IMR-90 (cell line): ENCODE results near the gene MLXIPL. TPM values are rescaled to one million over a fixed set of nuclear protein-coding genes. Genes with fewer than 3 reads are reported as not detected.

Source experiments
- ATAC-seq: fragments of 200-7000 bp; cut with Tn5 transposase; 2 replicates; pipeline ENCODE4 v1.9.1; 2020; ENCODE audit warnings: low read depth, mild to moderate bottlenecking, moderate library complexity
- BruUV-seq: library from RNA; stranded (reverse); fragments of 400-500 nt; replicated peaks from 2 replicates; lab custom pipeline; 2021; lab: Mats Ljungman, UMichigan
- CTCF ChIA-PET: fragments of 300-600 bp; formaldehyde crosslinking; extraction: SDS; loops from one replicate; lab custom pipeline; 2021; ENCODE audit warnings: antibody characterized with exemption; lab: Yijun Ruan, JAX
- POLR2A ChIA-PET: fragments of 300-600 bp; sonication (Branson Sonifier 250); formaldehyde crosslinking; loops from one replicate; lab custom pipeline; 2022; ENCODE audit warnings: antibody characterized with exemption; ENCODE audit not compliant: unreplicated experiment; lab: Charles Lee
- DNase-seq: peaks from one replicate; pipeline ENCODE4 v3.0.0; 2013
- H2AFZ ChIP-seq: replicated peaks from 2 replicates; pipeline ENCODE3; 2013; ENCODE audit warnings: low read length, mild to moderate bottlenecking; ENCODE audit not compliant: poor library complexity
- H2AK5ac ChIP-seq: 2 replicates; pipeline ENCODE4 v1.6.1; 2013; ENCODE audit warnings: low read depth, low read length, inconsistent platforms
- H2AK9ac ChIP-seq: replicated peaks from 2 replicates; pipeline ENCODE3; 2013; ENCODE audit warnings: mild to moderate bottlenecking, low read depth, low read length, moderate library complexity; ENCODE audit not compliant: poor library complexity
- H2BK120ac ChIP-seq: 2 replicates; pipeline ENCODE4 v1.6.1; 2013; ENCODE audit warnings: low read depth, low read length, inconsistent platforms
- H2BK15ac ChIP-seq: 3 replicates; pipeline ENCODE4 v1.6.1; 2013; ENCODE audit warnings: low read depth, low read length, inconsistent platforms
- H2BK20ac ChIP-seq: 2 replicates; pipeline ENCODE4 v1.6.1; 2013; ENCODE audit warnings: low read depth, mild to moderate bottlenecking, inconsistent platforms, low read length, moderate library complexity
- H2BK5ac ChIP-seq: 2 replicates; pipeline ENCODE4 v1.6.1; 2013; ENCODE audit warnings: mild to moderate bottlenecking, low read depth, low read length, inconsistent platforms; ENCODE audit not compliant: poor library complexity, severe bottlenecking
- H3K14ac ChIP-seq: replicated peaks from 2 replicates; pipeline ENCODE4 v1.6.1; 2013; ENCODE audit warnings: low read depth, low read length, inconsistent platforms
- H3K18ac ChIP-seq: 2 replicates; pipeline ENCODE4 v1.6.1; 2013; ENCODE audit warnings: low read depth, low read length, control low read depth
- H3K23ac ChIP-seq: 2 replicates; pipeline ENCODE4 v1.6.1; 2013; ENCODE audit warnings: low read depth, low read length, inconsistent platforms
- H3K27ac ChIP-seq: 2 replicates; pipeline ENCODE4 v1.5.1; 2013; ENCODE audit warnings: mild to moderate bottlenecking, control low read depth, low read length; ENCODE audit not compliant: insufficient read depth
- H3K27me3 ChIP-seq: 2 replicates; pipeline ENCODE4 v1.6.1; 2013; ENCODE audit warnings: low read length; ENCODE audit not compliant: control insufficient read depth, insufficient read depth
- H3K36me3 ChIP-seq: 2 replicates; pipeline ENCODE4 v1.6.1; 2013; ENCODE audit warnings: low read length, mixed read lengths; ENCODE audit not compliant: control insufficient read depth, insufficient read depth
- H3K4ac ChIP-seq: 2 replicates; pipeline ENCODE4 v1.6.1; 2013; ENCODE audit warnings: low read depth, low read length, inconsistent platforms
- H3K4me1 ChIP-seq: 2 replicates; pipeline ENCODE4 v1.6.1; 2013; ENCODE audit warnings: low read length, mixed read lengths; ENCODE audit not compliant: control insufficient read depth, insufficient read depth
- H3K4me2 ChIP-seq: 2 replicates; pipeline ENCODE4 v1.6.1; 2013; ENCODE audit warnings: low read depth, mild to moderate bottlenecking, control low read depth, low read length, moderate library complexity
- H3K4me3 ChIP-seq: 2 replicates; pipeline ENCODE4 v1.5.1; 2013; ENCODE audit warnings: low read depth, mild to moderate bottlenecking, control low read depth, low read length, moderate library complexity; ENCODE audit not compliant: insufficient read depth
- H3K56ac ChIP-seq: 2 replicates; pipeline ENCODE4 v1.6.1; 2013; ENCODE audit warnings: low read length, inconsistent platforms; ENCODE audit not compliant: insufficient read depth; ENCODE audit errors: extremely low read depth
- H3K79me1 ChIP-seq, 2 experiments: 2 replicates each; pipeline ENCODE4 v1.6.1; 2013; ENCODE audit warnings: low read length in 2 of 2, inconsistent platforms in 1 of 2, low read depth in 1 of 2
- H3K9ac ChIP-seq: 2 replicates; pipeline ENCODE4 v1.6.1; 2013; ENCODE audit warnings: low read depth, low read length, control low read depth
- H3K9me1 ChIP-seq: 2 replicates; pipeline ENCODE4 v1.6.1; 2013; ENCODE audit warnings: low read length, inconsistent platforms; ENCODE audit not compliant: insufficient read depth
- H3K9me3 ChIP-seq: 2 replicates; pipeline ENCODE4 v1.6.1; 2013; ENCODE audit warnings: low read length; ENCODE audit not compliant: control insufficient read depth, insufficient read depth
- H4K20me1 ChIP-seq: 2 replicates; pipeline ENCODE4 v1.6.1; 2013; ENCODE audit warnings: low read length, inconsistent platforms; ENCODE audit not compliant: insufficient read depth
- H4K5ac ChIP-seq: 2 replicates; pipeline ENCODE4 v1.6.1; 2013; ENCODE audit warnings: mild to moderate bottlenecking, low read depth, low read length, control low read depth
- H4K8ac ChIP-seq, 2 experiments: 2 replicates each; pipeline ENCODE4 v1.6.1; 2013; ENCODE audit warnings: low read depth in 2 of 2, low read length in 2 of 2, control low read depth in 1 of 2, inconsistent platforms in 1 of 2
- H4K91ac ChIP-seq: 2 replicates; pipeline ENCODE4 v1.6.1; 2013; ENCODE audit warnings: low read depth, low read length, inconsistent platforms; ENCODE audit not compliant: insufficient read depth
- BHLHE40 ChIP-seq: fragments of 150-350 bp; IDR thresholded peaks from 2 replicates; pipeline ENCODE4 v1.6.1; 2016; ENCODE audit warnings: mild to moderate bottlenecking, low read depth, low read length
- CEBPB ChIP-seq: IDR thresholded peaks from 2 replicates; pipeline ENCODE4 v1.6.1; 2012; ENCODE audit warnings: low read depth, low read length, improper control_type of control experiment
- CHD1 ChIP-seq: IDR thresholded peaks from 2 replicates; pipeline ENCODE4 v1.6.1; 2012; ENCODE audit warnings: low read depth, low read length, improper control_type of control experiment
- CTCF ChIP-seq: conservative IDR thresholded peaks from 2 replicates; pipeline ENCODE4 v1.5.1; 2012; ENCODE audit warnings: mild to moderate bottlenecking, low read depth, low read length, improper control_type of control experiment
- ELK1 ChIP-seq: fragments of 150-350 bp; IDR thresholded peaks from 2 replicates; pipeline ENCODE4 v1.6.1; 2016; ENCODE audit warnings: low read depth, mild to moderate bottlenecking, low read length, moderate library complexity, borderline replicate concordance
- MAFK ChIP-seq: IDR thresholded peaks from 2 replicates; pipeline ENCODE4 v1.6.1; 2012; ENCODE audit warnings: low read depth, low read length, improper control_type of control experiment
- MAZ ChIP-seq: IDR thresholded peaks from 2 replicates; pipeline ENCODE4 v1.6.1; 2012; ENCODE audit warnings: low read depth, mild to moderate bottlenecking, low read length, improper control_type of control experiment, moderate library complexity, borderline replicate concordance
- MXI1 ChIP-seq: IDR thresholded peaks from 2 replicates; pipeline ENCODE4 v1.6.1; 2012; ENCODE audit warnings: low read depth, mild to moderate bottlenecking, low read length, moderate library complexity, borderline replicate concordance
- NFE2L2 ChIP-seq: fragments of 150-350 bp; IDR thresholded peaks from 2 replicates; pipeline ENCODE4 v1.6.1; 2016; ENCODE audit warnings: low read depth, mild to moderate bottlenecking, low read length
- POLR2A ChIP-seq: IDR thresholded peaks from 2 replicates; pipeline ENCODE4 v1.6.1; 2012; ENCODE audit warnings: mild to moderate bottlenecking, low read depth, low read length
- RAD21 ChIP-seq: IDR thresholded peaks from 2 replicates; pipeline ENCODE4 v1.6.1; 2012; ENCODE audit warnings: low read length, improper control_type of control experiment
- RCOR1 ChIP-seq: IDR thresholded peaks from 2 replicates; pipeline ENCODE4 v1.6.1; 2012; ENCODE audit warnings: mild to moderate bottlenecking, low read length, improper control_type of control experiment; ENCODE audit not compliant: insufficient replicate concordance
- RFX5 ChIP-seq: IDR thresholded peaks from 2 replicates; pipeline ENCODE4 v1.8.0; 2012; ENCODE audit warnings: low read depth, mild to moderate bottlenecking, low read length, moderate library complexity
- SMC3 ChIP-seq: fragments of 150-350 bp; IDR thresholded peaks from 2 replicates; pipeline ENCODE4 v1.6.1; 2016; ENCODE audit warnings: low read depth, mild to moderate bottlenecking, antibody characterized with exemption, low read length, moderate library complexity
- WGBS, 2 experiments: methylation state at CpG; one replicate each; pipeline versions ENCODE4 v1.1.5 to v1.1.7; 2013; ENCODE audit warnings: missing lambda C conversion rate in 2 of 2; ENCODE audit not compliant: insufficient read length in 1 of 2; ENCODE audit errors: extremely low coverage in 2 of 2; 5-methylcytosine and 5-hydroxymethylcytosine counted together
- dilution Hi-C: fragments of 300-500 bp; cut with HindIII; formaldehyde crosslinking; loops from one replicate; pipeline ENCODE4 v1.14.3; 2018; ENCODE audit warnings: low sequenced_read_pairs; ENCODE audit not compliant: unreplicated experiment
- in situ Hi-C: fragments of 300-500 bp; cut with MboI; formaldehyde crosslinking; loops from 3 replicates; pipeline ENCODE4 v1.14.3; 2019; ENCODE audit warnings: low sequenced_read_pairs, inconsistent platforms, mixed read lengths
- intact Hi-C: fragments of 100-400 bp; cut with micrococcal nuclease; formaldehyde crosslinking; loops from 2 replicates; pipeline ENCODE4 v1.10.0; 2022
- polyA plus RNA-seq, 3 experiments: library from polyadenylated mRNA; depleted of rRNA; stranded (reverse); fragments of >200 nt; gene quantifications; 2 replicates each; pipeline ENCODE4 v1.2.3, GENCODE V29; 2012; ENCODE audit warnings: low replicate concordance in 1 of 3
- total RNA-seq: library from RNA; depleted of rRNA; stranded (reverse); fragments of >200 nt; gene quantifications from 2 replicates; pipeline ENCODE4 v1.2.3, GENCODE V29; 2012
- TF ChIP-seq, protein P1 (sequence below): fragments of 150-350 bp; IDR thresholded peaks from 2 replicates; pipeline ENCODE4 v1.6.1; 2017; ENCODE audit warnings: mild to moderate bottlenecking, antibody characterized with exemption, low read length, low read depth

MLXIPL gene
- total and polyA plus RNA-seq, 2 of the 4 experiments (the other 2 are of a cell fraction), result not detected

DNA sequence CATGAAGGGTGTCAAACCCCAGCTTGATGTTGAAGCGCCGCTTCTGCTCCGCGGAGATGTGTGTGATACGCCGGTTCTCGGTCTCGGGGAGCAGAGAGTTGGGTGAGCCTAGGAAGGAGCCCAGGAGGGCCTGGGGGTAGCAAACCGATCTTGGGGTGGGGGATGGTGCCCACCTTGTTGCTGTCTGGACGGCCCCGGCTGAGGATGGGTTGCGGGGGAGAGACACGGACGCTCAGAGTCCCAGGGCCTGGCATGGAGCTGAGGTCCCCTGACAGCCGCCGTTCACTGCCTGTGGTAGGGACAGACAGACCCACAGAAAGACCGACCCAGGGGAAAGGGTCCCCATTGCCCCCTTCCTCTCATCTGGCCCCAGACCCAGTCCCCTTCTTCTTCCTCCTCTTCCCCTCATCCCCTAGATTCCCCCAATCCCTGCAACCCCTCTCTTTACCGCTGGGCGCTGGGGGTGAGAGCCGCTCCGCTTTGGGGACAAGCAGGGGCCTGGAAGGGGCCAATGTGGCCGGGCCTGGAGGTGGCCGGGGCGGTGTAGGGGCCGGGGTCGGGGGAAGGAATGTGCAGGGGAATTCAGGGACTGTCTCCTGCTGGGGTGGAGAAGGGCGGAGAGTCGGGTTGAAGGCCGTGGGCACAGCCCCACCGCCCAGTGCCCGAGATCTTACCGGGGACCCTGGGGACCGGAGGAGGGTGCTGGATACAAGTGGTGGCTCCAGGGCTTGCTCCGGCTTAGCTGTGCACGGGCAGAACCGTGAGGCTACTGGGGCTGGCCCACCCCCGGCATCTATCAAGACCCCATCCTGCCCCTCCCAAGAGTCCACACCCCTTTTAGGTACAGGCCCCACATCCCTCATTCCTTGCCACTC is 27.9 kb downstream of the MLXIPL start:
- in situ Hi-C loops (no loop called here), intact Hi-C loops (no loop called here), dilution Hi-C loops (no loop called here)
- H3K79me1 ChIP-seq, result no peaks in the 10 kb centered on the region
- ChIA-PET POLR2A (no interaction called here), CTCF (no interaction called here)
- H4K8ac ChIP-seq, result no peak overlapping the region
- no peak overlapping the region for H2AK5ac ChIP-seq
- H3K18ac ChIP-seq, result no peak overlapping the region
- H3K27ac ChIP-seq, result no peak overlapping the region
- DNase-seq (no peak), ATAC-seq (no peak; the same call in 1 of the 2 replicates)
- H3K4me3 ChIP-seq, result no peak overlapping the region
- peaks cover 34% of the 10 kb centered on the region for H3K27me3 ChIP-seq
- no peak overlapping the region for H3K4me2 ChIP-seq
- peak overlapping the region; percentile 24 for H2AK9ac ChIP-seq
- H2BK15ac ChIP-seq, result no peak overlapping the region
- H3K56ac ChIP-seq, result no peak overlapping the region
- 71% methylated on average over 9 of the region's 37 CpGs; no CpG with 5 or more reads in 1 of the 2 experiments for WGBS, 2 experiments
- H2BK120ac ChIP-seq, result no peak overlapping the region
- H3K9me3 ChIP-seq, result no peaks in the 10 kb centered on the region
- H4K91ac ChIP-seq, result no peak overlapping the region
- H4K5ac ChIP-seq, result no peak overlapping the region
- H3K36me3 ChIP-seq, result no peaks in the 10 kb centered on the region
- no peak overlapping the region for H3K4ac ChIP-seq
- H4K20me1 ChIP-seq, result no peaks in the 10 kb centered on the region
- no peak overlapping the region for H2BK5ac ChIP-seq
- no peak overlapping the region for H2AFZ ChIP-seq
- H3K14ac ChIP-seq, result no peak overlapping the region
- H3K23ac ChIP-seq, result no peak overlapping the region
- H3K4me1 ChIP-seq, result no peaks in the 10 kb centered on the region
- no peak overlapping the region for H3K9ac ChIP-seq
- H3K9me1 ChIP-seq, result no peaks in the 10 kb centered on the region
- H2BK20ac ChIP-seq, result no peak overlapping the region
- no TSS peak for BruUV-seq
- TF ChIP-seq CTCF, result no peak
- no peak for TF ChIP-seq MAFK
- TF ChIP-seq CEBPB, result no peak
- TF ChIP-seq RFX5, result no peak
- no peak for TF ChIP-seq ELK1
- no peak for TF ChIP-seq CHD1
- TF ChIP-seq NFE2L2, result no peak
- TF ChIP-seq SMC3, result no peak
- TF ChIP-seq MAZ, result no peak
- TF ChIP-seq BHLHE40, result no peak
- no peak for TF ChIP-seq MXI1
- TF ChIP-seq POLR2A, result no peak
- no peak for TF ChIP-seq RAD21
- no peak for TF ChIP-seq RCOR1
- TF ChIP-seq, protein P1, sequence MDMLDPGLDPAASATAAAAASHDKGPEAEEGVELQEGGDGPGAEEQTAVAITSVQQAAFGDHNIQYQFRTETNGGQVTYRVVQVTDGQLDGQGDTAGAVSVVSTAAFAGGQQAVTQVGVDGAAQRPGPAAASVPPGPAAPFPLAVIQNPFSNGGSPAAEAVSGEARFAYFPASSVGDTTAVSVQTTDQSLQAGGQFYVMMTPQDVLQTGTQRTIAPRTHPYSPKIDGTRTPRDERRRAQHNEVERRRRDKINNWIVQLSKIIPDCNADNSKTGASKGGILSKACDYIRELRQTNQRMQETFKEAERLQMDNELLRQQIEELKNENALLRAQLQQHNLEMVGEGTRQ, result no peak
